SK-N-MC (cell line): ENCODE measurements around the gene RALGPS1.

ENCODE experiments used
- EZH2 ChIP-seq: fragments of 200-600 bp; sonication (generic); IDR thresholded peaks from one replicate; pipeline ENCODE4 v1.6.1; 2017; ENCODE audit warnings: antibody characterized with exemption
- POLR2AphosphoS5 ChIP-seq: IDR thresholded peaks from 2 replicates; pipeline ENCODE4 v1.6.1; 2012; ENCODE audit warnings: mild to moderate bottlenecking, low read depth, low read length, borderline replicate concordance

DNA sequence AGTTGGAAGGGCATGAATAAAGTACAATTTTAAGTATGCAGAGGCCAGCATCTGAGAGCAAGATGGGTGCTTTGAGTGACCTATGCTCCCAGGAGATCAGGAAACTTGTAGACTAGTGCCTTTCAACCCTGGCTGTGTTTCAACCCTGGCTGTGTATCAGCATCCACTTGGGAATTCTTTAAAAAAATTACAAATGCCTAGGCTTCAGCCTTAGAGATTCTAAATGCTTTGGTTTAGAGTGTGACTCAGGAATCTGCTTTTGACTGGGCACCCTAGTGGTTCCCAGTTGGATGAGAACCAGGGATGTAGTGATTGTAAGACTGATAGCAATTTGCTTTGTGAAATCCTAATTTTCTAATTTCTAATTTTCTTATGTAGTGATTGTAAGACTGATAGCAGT, 65.6 kb downstream of the RALGPS1 start:
- TF ChIP-seq EZH2 (no peak), POLR2AphosphoS5 (no peak)
